Measurements from ENCODE around the gene MAML2. TPM values are rescaled to one million over a fixed set of nuclear protein-coding genes. Genes with fewer than 3 reads are reported as not detected.

Gene MAML2
- polyA plus RNA-seq, 1 of the 3 experiments (the other 2 are of a cell fraction) = 20.1 TPM

DNA sequence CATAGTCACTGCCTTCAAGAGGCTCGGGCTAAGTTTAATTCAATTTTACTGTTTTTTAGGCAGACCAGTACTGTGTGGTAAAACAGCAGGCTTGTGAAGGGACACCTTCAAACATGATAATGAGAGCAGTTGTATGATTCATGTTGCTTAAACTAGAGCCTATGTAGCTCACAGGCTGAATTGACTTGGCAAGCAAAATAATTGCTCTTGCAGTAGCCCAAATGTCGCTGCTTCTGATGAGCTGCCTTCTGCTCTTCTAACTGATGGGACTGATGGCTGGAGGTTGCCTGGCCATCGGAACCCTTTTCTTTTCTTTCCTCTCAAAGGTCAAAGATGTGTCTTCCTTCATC is 137.6 kb downstream of the MAML2 start:
- Histone ChIP-seq H3K4me1 (ENCODE audit: control insufficient read depth in 1 of 2, insufficient read depth in 2 of 2, low read depth in 1 of 2, low read length in 1 of 2) (peaks cover 9 to 33% of the 10 kb centered on the region in 2 experiments; a peak in 3 of 4 replicates), H3K4me3 (ENCODE audit: low read depth in 2 of 2, low read length in 1 of 2) (no peak overlapping the region), H3F3A (replicated peaks; ENCODE audit: insufficient read depth) (peaks cover 22% of the 10 kb centered on the region), H3K79me2 (ENCODE audit: insufficient read depth) (peaks cover 86% of the 10 kb centered on the region), H3K9me2 (no peaks in the 10 kb centered on the region), H2AFZ (ENCODE audit: low read depth) (no peak overlapping the region), H3K27me3 (ENCODE audit: insufficient read depth) (no peaks in the 10 kb centered on the region), H3K36me3 (replicated peaks in 1 of 2; ENCODE audit: control insufficient read depth in 1 of 2, insufficient read depth in 2 of 2, low read length in 1 of 2) (peaks cover 2 to 19% of the 10 kb centered on the region in 2 experiments), H3K9ac (no peak overlapping the region), H3K9me3 (no peaks in the 10 kb centered on the region), H3K27ac (ENCODE audit: low read depth in 2 of 2, low read length in 1 of 2) (no peak overlapping the region), H3K4me2 (no peak overlapping the region), H4K20me1 (ENCODE audit: insufficient read depth) (no peaks in the 10 kb centered on the region)
- CTCF ChIA-PET = interaction anchor here (0.6 kb wide), 1 partner anchor 56 kb away, joined by 3 read pairs; no protein-coding TSS in a partner anchor
- TF ChIP-seq FOXM1 (IDR thresholded peaks at IDR 0.05; ENCODE audit: low read depth) (no peak), SMC3 (IDR thresholded peaks at IDR 0.05; ENCODE audit: low read depth, low read length) (no peak), MEF2A (IDR thresholded peaks at IDR 0.05; ENCODE audit: borderline replicate concordance, low read depth) (no peak), REST (IDR thresholded peaks at IDR 0.05; ENCODE audit: low read depth, low read length) (no peak), CHD2 (IDR thresholded peaks at IDR 0.05; ENCODE audit: low read length, partially characterized antibody) (no peak), SIN3A (IDR thresholded peaks at IDR 0.05; ENCODE audit: borderline replicate concordance, low read depth, low read length) (no peak), FOXJ3 (CRISPR knock-in tag; IDR thresholded peaks at IDR 0.05) (no peak), ELF1 (IDR thresholded peaks at IDR 0.05) (no peak), RAD21 (IDR thresholded peaks at IDR 0.05; ENCODE audit: low read length) (no peak), FOSL2 (IDR thresholded peaks at IDR 0.05; ENCODE audit: borderline replicate concordance, low read depth) (no peak), EZH2phosphoT487 (IDR thresholded peaks at IDR 0.05; ENCODE audit: borderline replicate concordance, low read depth) (no peak), RXRA (IDR thresholded peaks at IDR 0.05; ENCODE audit: borderline replicate concordance, low read depth) (no peak), GATA2 (CRISPR knock-in tag; IDR thresholded peaks at IDR 0.05) (no peak), POLR2AphosphoS5 (IDR thresholded peaks at IDR 0.05; ENCODE audit: low read depth, low read length) (no peak)
- TF ChIP-seq, protein P1, sequence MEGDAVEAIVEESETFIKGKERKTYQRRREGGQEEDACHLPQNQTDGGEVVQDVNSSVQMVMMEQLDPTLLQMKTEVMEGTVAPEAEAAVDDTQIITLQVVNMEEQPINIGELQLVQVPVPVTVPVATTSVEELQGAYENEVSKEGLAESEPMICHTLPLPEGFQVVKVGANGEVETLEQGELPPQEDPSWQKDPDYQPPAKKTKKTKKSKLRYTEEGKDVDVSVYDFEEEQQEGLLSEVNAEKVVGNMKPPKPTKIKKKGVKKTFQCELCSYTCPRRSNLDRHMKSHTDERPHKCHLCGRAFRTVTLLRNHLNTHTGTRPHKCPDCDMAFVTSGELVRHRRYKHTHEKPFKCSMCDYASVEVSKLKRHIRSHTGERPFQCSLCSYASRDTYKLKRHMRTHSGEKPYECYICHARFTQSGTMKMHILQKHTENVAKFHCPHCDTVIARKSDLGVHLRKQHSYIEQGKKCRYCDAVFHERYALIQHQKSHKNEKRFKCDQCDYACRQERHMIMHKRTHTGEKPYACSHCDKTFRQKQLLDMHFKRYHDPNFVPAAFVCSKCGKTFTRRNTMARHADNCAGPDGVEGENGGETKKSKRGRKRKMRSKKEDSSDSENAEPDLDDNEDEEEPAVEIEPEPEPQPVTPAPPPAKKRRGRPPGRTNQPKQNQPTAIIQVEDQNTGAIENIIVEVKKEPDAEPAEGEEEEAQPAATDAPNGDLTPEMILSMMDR (IDR thresholded peaks at IDR 0.05) = no peak
- TF ChIP-seq, protein P2, sequence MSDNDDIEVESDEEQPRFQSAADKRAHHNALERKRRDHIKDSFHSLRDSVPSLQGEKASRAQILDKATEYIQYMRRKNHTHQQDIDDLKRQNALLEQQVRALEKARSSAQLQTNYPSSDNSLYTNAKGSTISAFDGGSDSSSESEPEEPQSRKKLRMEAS (IDR thresholded peaks at IDR 0.05; ENCODE audit: low read depth) = no peak
- no peak for DNase-seq
- 90% methylated on average over 3 of the region's 3 CpGs for WGBS (ENCODE audit: low lambda C conversion rate)
- POLR2A ChIA-PET = no interaction called here

Measured in SK-N-SH (cell line).